Sigmoid colon (tissue), 7 donors: Measurements from ENCODE around the gene RAD51C. TPM values are rescaled to one million over a fixed set of nuclear protein-coding genes. Genes with fewer than 3 reads are reported as not detected.

Source experiments
- DNase-seq: peaks from one replicate; pipeline ENCODE4 v3.0.0-alpha.2; 2019
- H3K27ac ChIP-seq, 4 donors: fragments of 200-600 bp; sonication (generic); one replicate each; pipeline ENCODE4 v1.5.1; 2016 to 2019; ENCODE audit warnings: mild to moderate bottlenecking in 1 of 4
- H3K27me3 ChIP-seq, 3 donors: fragments of 200-600 bp; sonication (generic); one replicate each; pipeline ENCODE4 v1.5.1; 2019; ENCODE audit warnings: mild to moderate bottlenecking in 1 of 3
- H3K36me3 ChIP-seq, 4 donors: fragments of 200-600 bp; sonication (generic); one replicate each; pipeline ENCODE4 v1.5.1; 2016 to 2019
- H3K4me1 ChIP-seq, 4 donors: fragments of 200-600 bp; sonication (generic); one replicate each; pipeline ENCODE4 v1.5.1; 2017 to 2019
- H3K4me3 ChIP-seq, 4 donors: fragments of 200-600 bp; sonication (generic); one replicate each; pipeline ENCODE4 v1.5.1; 2017 to 2019; ENCODE audit warnings: mild to moderate bottlenecking in 2 of 4, moderate library complexity in 1 of 4
- H3K9me3 ChIP-seq, 4 donors: fragments of 200-600 bp in 3 of 4; sonication (generic) in 3 of 4; one replicate each; pipeline versions ENCODE4 v1.5.1 to v1.6.1; 2013 to 2019
- CTCF ChIP-seq, 4 experiments: fragments of 450-650 bp in 3 of 4; fragments of 200-600 bp in 1 of 4; IDR thresholded peaks; one replicate each; pipeline ENCODE4 v1.5.1; 2016 to 2019; ENCODE audit warnings: antibody characterized with exemption in 4 of 4, mild to moderate bottlenecking in 3 of 4, moderate library complexity in 2 of 4
- EP300 ChIP-seq, 4 donors: sonication (generic); formaldehyde crosslinking; IDR thresholded peaks; one replicate each; pipeline ENCODE4 v1.6.1; 2017; ENCODE audit warnings: antibody characterized with exemption in 4 of 4
- POLR2A ChIP-seq, 2 donors: fragments of 450-650 bp; IDR thresholded peaks; one replicate each; pipeline ENCODE4 v1.6.1; 2016; ENCODE audit warnings: antibody characterized with exemption in 2 of 2, mild to moderate bottlenecking in 2 of 2, moderate library complexity in 2 of 2
- POLR2AphosphoS5 ChIP-seq, 4 donors: sonication (generic); formaldehyde crosslinking; IDR thresholded peaks; one replicate each; pipeline ENCODE4 v1.6.1; 2017; ENCODE audit warnings: antibody characterized with exemption in 4 of 4
- WGBS, 2 donors: extraction: QIAGEN DNeasy Blood & Tissue Kit; methylation state at CpG; one replicate each; pipeline ENCODE4 v1.1.7; 2013; 5-methylcytosine and 5-hydroxymethylcytosine counted together
- intact Hi-C: fragments of 100-400 bp; cut with DNase I; formaldehyde crosslinking; loops from one replicate; pipeline ENCODE4 v1.15.1; 2023
- polyA plus RNA-seq, 3 donors: library from polyadenylated mRNA; stranded (reverse); fragments of 200-250 nt; gene quantifications; one replicate each; pipeline ENCODE4 v1.2.3, GENCODE V29; 2013
- small RNA-seq, 3 donors: library from RNA; depleted of rRNA; stranded (forward); fragments of <200 nt; gene quantifications; one replicate each; pipeline ENCODE3, GENCODE V24; 2016
- total RNA-seq, 4 donors: library from RNA; depleted of rRNA; stranded (reverse); fragments of >200 nt; gene quantifications; one replicate each; pipeline ENCODE4 v1.1.0, GENCODE V29; 2016
- donor health status: healthy with polysubstance abuse.
- donor health status: Bipolar disorder and iron deficiency.
- donor health status: healthy.

Gene RAD51C
- total and polyA plus RNA-seq, 7 donors = 6.0 to 25.2 (median 17.4) TPM

GRCh38 chr17:58779446-58779845 lies 87.0 kb downstream of the RAD51C start:
- Histone ChIP-seq H3K36me3 (no peaks in the 10 kb centered on the region), H3K27ac (no peak overlapping the region), H3K4me3 (no peak overlapping the region), H3K27me3 (no peaks in the 10 kb centered on the region), H3K9me3 (no peaks in the 10 kb centered on the region), H3K4me1 (no peaks in the 10 kb centered on the region)
- intact Hi-C loops = no loop called here
- no peak for DNase-seq
- TF ChIP-seq POLR2A (IDR thresholded peaks at IDR 0.05) (no peak), EP300 (IDR thresholded peaks at IDR 0.05) (no peak), CTCF (IDR thresholded peaks at IDR 0.05) (no peak), POLR2AphosphoS5 (IDR thresholded peaks at IDR 0.05) (no peak)
- WGBS, 2 donors = 61 to 77% methylated on average over 1 of the region's 1 CpG

GRCh38 chr17:58783380-58783779 lies 91.0 kb downstream of the RAD51C start:
- Histone ChIP-seq H3K27me3 (no peaks in the 10 kb centered on the region), H3K9me3 (no peaks in the 10 kb centered on the region), H3K27ac (no peak overlapping the region), H3K4me1 (no peaks in the 10 kb centered on the region), H3K36me3 (no peaks in the 10 kb centered on the region), H3K4me3 (no peak overlapping the region)
- DNase-seq = no peak
- WGBS, 2 donors = 58 to 77% methylated on average over 4 of the region's 4 CpGs
- intact Hi-C loops = no loop called here
- no peak for TF ChIP-seq POLR2A (IDR thresholded peaks at IDR 0.05)
- TF ChIP-seq POLR2AphosphoS5 (IDR thresholded peaks at IDR 0.05) = no peak
- no peak for TF ChIP-seq EP300 (IDR thresholded peaks at IDR 0.05)
- TF ChIP-seq CTCF (IDR thresholded peaks at IDR 0.05) = no peak

- Histone ChIP-seq H3K9me3 (no peaks in the 10 kb centered on the region), H3K27ac (no peak overlapping the region), H3K36me3 (no peaks in the 10 kb centered on the region), H3K27me3 (no peaks in the 10 kb centered on the region), H3K4me3 (no peak overlapping the region), H3K4me1 (no peaks in the 10 kb centered on the region)
- TF ChIP-seq CTCF (IDR thresholded peaks at IDR 0.05) = no peak
- no peak for TF ChIP-seq POLR2A (IDR thresholded peaks at IDR 0.05)
- TF ChIP-seq POLR2AphosphoS5 (IDR thresholded peaks at IDR 0.05) = no peak
- no peak for TF ChIP-seq EP300 (IDR thresholded peaks at IDR 0.05)
- no peak for DNase-seq
- intact Hi-C loops = no loop called here
- 38 to 56% methylated on average over 1 of the region's 1 CpG for WGBS, 2 donors
These were observed 92.7 kb downstream of the RAD51C start for GRCh38 chr17:58785097-58785496.

Small RNA genes lying within 50 kb of the gene (small RNA-seq; reads per million reads assigned to genes)
- gene AC011195.1 (0 reads per million in 3 donors), gene AC025521.1 (0 reads per million in 3 donors), gene RF00017 (0 reads per million in 3 donors), gene RNU1-108P (0 reads per million in 3 donors), gene RNU1-52P (0 reads per million in 3 donors), gene RNU1-85P (0 reads per million in 3 donors)

Other genes with a start within 250 kb of the RAD51C start
- under 1 TPM in 1 of 4 donors, not detected in 3; under 0.01 TPM for gene HSF5, start 204.2 kb upstream of the RAD51C start, total RNA-seq
- under 1 TPM in 1 of 3 donors, not detected in 2; 0.29 TPM for gene HSF5, start 204.2 kb upstream of the RAD51C start, polyA plus RNA-seq
- gene MTMR4, start 178.0 kb upstream of the RAD51C start, total RNA-seq = 10 to 100 TPM; 18.6 to 28.5 (median 25.3) TPM
- gene MTMR4, start 178.0 kb upstream of the RAD51C start, polyA plus RNA-seq = 10 to 100 TPM in 1 of 3 donors, 1 to 10 TPM in 2; 6.0 to 22.6 (median 9.2) TPM
- gene TEX14, start 557 bp upstream of the RAD51C start, total RNA-seq = under 1 TPM; 0.14 to 0.36 (median 0.30) TPM
- under 1 TPM in 1 of 3 donors, not detected in 2; 0.09 TPM for gene TEX14, start 557 bp upstream of the RAD51C start, polyA plus RNA-seq
- gene PPM1E, start 63.3 kb downstream of the RAD51C start, total RNA-seq = under 1 TPM; 0.16 to 0.55 (median 0.38) TPM
- under 1 TPM in 1 of 3 donors, not detected in 2; 0.20 TPM for gene PPM1E, start 63.3 kb downstream of the RAD51C start, polyA plus RNA-seq